ENCODE measurements around the gene ADRB1.

DNA sequence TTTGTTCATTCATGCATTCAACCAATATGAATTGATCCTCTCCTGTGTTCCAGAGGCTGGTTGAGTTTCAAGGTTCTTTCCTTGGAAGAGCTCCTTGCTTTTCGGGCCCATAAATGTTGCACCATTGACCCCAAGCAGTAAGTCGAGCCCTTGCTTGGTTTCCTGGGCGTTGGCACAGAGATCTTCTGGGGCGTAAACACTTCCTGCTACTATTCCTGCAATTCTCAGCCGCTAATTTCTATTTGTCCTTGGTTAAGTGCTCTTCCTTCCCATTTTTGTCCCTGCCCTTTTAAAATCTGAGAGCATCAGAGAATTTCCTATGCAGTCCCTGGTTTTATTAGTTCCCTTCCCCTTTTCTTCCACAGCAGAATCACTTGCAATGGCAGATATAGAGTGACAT lies 44.1 kb upstream of the ADRB1 start:
- no peak for TF ChIP-seq ZNF274 (IDR thresholded peaks at IDR 0.05; ENCODE audit: low read depth, low read length)
- TF ChIP-seq YY1 (IDR thresholded peaks at IDR 0.05; ENCODE audit: insufficient read depth, insufficient read length), result no peak

Data from NT2/D1 (cell line).